ENCODE measurements around the gene MMP10. TPM values are rescaled to one million over a fixed set of nuclear protein-coding genes. Genes with fewer than 3 reads are reported as not detected.

Gene MMP10
- total RNA-seq, 4 donors from 2014 or later = not detected

DNA sequence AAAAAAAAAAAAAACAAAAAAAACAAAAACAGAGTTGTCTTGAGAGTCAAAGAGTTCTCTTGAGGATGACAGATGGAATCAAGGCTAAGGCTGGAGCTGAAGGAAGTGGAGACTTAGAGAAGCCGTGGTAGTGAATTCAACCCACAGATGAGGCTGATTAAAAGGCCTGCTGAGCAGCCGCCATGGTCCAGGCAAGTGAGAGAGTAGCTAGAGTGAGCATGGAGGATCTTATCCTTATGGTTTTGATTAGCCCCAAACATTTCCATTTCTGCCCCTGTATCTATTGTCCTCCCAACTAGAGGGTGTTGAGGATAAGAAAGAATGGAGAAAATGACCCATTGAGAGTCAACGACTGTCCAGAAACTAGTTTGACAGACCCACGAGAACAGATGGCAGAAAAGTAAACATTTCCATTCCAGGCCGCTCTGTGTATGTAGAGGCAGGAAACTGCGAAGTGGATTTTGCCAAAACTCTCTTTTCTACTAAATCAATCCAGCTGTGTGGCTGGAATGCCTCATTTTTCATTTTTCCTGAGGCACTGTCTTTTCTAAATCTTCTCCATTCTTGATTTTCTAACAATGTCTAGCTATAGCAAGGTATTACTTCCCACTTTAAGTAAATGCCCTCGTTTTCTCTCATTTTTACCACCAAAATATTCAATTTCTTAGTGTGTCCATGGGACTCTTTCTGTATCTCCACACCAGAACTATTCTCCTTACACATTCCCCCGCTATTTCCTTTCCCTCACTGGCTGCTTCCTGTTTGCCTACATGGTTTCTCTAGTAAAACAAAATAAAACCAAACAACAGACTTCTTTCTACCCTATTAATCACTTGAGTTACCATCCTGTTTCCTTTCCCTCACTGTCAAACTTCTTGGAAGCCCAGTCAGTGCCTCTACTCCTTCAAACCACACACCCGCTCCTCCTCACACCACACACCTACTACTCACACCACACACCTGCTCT, 50.3 kb downstream of the MMP10 start:
- intact Hi-C loops (cut with DNase I) = loop anchor here (10.0 kb wide), 1 partner anchor 215 kb away; no protein-coding TSS in a partner anchor
- no peak for DNase-seq

DNA sequence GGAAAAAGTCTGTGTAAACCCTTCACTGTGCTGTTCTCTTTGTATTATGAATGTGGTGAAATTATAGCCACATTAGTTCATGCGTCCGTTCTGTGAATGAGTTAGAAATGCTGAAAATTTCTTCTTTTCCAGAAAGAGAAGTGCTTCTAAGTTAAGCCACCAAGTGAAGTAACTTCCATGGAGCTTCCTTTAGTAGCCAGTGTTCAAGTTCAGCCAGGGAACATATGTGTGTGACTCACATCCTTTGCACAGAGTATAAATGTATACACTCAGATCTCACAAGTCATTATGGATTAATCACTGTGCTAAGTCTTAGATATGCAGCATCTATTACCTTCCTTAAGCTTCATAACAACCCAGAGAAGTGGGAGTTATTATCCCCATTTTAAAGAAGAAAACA, 52.5 kb downstream of the MMP10 start:
- H3K4me1 ChIP-seq = no peaks in the 10 kb centered on the region
- no peaks in the 10 kb centered on the region for H3K27me3 ChIP-seq
- TF ChIP-seq, protein P1, sequence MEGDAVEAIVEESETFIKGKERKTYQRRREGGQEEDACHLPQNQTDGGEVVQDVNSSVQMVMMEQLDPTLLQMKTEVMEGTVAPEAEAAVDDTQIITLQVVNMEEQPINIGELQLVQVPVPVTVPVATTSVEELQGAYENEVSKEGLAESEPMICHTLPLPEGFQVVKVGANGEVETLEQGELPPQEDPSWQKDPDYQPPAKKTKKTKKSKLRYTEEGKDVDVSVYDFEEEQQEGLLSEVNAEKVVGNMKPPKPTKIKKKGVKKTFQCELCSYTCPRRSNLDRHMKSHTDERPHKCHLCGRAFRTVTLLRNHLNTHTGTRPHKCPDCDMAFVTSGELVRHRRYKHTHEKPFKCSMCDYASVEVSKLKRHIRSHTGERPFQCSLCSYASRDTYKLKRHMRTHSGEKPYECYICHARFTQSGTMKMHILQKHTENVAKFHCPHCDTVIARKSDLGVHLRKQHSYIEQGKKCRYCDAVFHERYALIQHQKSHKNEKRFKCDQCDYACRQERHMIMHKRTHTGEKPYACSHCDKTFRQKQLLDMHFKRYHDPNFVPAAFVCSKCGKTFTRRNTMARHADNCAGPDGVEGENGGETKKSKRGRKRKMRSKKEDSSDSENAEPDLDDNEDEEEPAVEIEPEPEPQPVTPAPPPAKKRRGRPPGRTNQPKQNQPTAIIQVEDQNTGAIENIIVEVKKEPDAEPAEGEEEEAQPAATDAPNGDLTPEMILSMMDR (IDR thresholded peaks at IDR 0.05) = no peak
- TF ChIP-seq POLR2A (IDR thresholded peaks at IDR 0.05) = no peak
- no peak overlapping the region for H3K27ac ChIP-seq
- no peaks in the 10 kb centered on the region for H3K36me3 ChIP-seq
- intact Hi-C loops (cut with DNase I) = no loop called here
- H3K4me3 ChIP-seq = no peak overlapping the region
- no peak for DNase-seq
- 66 to 88% methylated on average over 2 of the region's 2 CpGs for WGBS, 2 donors
- no peaks in the 10 kb centered on the region for H3K9me3 ChIP-seq

More for the DNA sequence above, 50.3 kb downstream of the MMP10 start:
- no peaks in the 10 kb centered on the region for H3K36me3 ChIP-seq
- H3K9me3 ChIP-seq = no peaks in the 10 kb centered on the region
- no peaks in the 10 kb centered on the region for H3K4me1 ChIP-seq
- TF ChIP-seq POLR2A (IDR thresholded peaks at IDR 0.05) = no peak
- TF ChIP-seq, protein P1 (IDR thresholded peaks at IDR 0.05) = no peak
- no peaks in the 10 kb centered on the region for H3K27me3 ChIP-seq
- H3K4me3 ChIP-seq = no peak overlapping the region
- WGBS, 2 donors = 59 to 63% methylated on average over 9 of the region's 9 CpGs
- H3K27ac ChIP-seq = no peak overlapping the region

DNA sequence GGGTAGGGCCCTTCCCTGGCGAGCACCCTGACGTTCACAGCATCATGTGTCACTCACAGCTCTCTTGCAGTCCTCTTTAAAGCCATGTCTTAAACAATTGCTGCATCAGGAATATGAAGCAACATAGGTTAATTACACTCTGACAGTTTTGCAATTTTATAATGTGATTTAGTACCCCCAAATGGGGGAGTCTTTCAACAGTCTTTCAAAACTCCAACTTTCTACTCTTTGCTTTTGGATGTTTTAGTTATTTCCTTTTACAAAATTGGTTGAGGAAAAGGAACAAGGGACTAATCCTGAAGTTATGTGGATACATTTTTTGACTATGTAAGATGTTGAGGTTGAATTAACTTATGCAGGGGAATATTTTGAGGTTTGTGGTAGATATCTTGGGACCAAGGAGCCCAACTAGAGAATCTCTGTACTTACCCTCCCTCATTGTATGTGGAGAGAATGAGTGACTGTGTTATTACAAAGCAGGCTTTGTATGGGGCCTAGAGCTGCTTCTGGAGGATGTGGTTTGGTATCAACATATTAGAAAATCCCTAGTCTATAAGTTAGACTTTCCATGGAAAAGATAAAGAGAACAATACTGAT, 55.4 kb downstream of the MMP10 start, which contains the start of gene MMP8:
Gene MMP8, minus strand, starts transcription at position 51 of the 597 bp plus-strand sequence. CDS start 99 bp downstream, outside the sequence.
- H3K27me3 ChIP-seq = no peaks in the 10 kb centered on the region
- no peak within 1 kb of the TSS for H3K27ac ChIP-seq
- H3K9me3 ChIP-seq = no peaks in the 10 kb centered on the region
- H3K4me1 ChIP-seq = no peaks in the 10 kb centered on the region
- no peaks in the 10 kb centered on the region for H3K36me3 ChIP-seq
- DNase-seq = no peak
- intact Hi-C loops (cut with DNase I) = no loop called here
- no peak within 1 kb of the TSS for H3K4me3 ChIP-seq
- WGBS, 2 donors = 36 to 54% methylated on average over 2 of the region's 2 CpGs
- TF ChIP-seq POLR2A (IDR thresholded peaks at IDR 0.05) = no peak
- TF ChIP-seq, protein P1 (IDR thresholded peaks at IDR 0.05) = no peak

DNA sequence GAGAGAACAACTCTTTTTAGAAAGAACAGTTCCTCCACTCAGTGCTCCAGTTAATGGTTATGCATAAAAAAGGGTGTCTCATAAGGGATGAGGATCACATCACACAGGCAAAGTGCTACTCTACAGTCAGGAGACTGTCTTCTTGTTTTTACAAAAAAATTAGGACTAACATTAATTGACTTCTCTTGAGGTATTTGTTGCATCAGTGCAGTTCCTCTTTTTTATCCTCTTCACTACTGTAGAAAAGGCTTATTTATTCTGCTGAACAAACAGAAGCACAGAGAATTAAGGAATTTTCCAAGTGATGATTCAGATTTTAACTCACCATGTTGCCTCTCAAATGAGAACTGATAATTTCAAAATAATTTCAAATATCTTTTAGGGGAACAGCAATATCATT, 57.6 kb downstream of the MMP10 start:
- DNase-seq = no peak
- intact Hi-C loops (cut with DNase I) = no loop called here
- no peak overlapping the region for H3K4me3 ChIP-seq
- no peak for TF ChIP-seq POLR2A (IDR thresholded peaks at IDR 0.05)
- TF ChIP-seq, protein P1 (IDR thresholded peaks at IDR 0.05) = no peak
- H3K36me3 ChIP-seq = no peaks in the 10 kb centered on the region
- H3K27ac ChIP-seq = no peak overlapping the region
- H3K4me1 ChIP-seq = no peaks in the 10 kb centered on the region
- H3K9me3 ChIP-seq = no peaks in the 10 kb centered on the region
- no peaks in the 10 kb centered on the region for H3K27me3 ChIP-seq

Other genes starting within 250 kb of the MMP10 start
- gene MMP7, start 249.9 kb downstream of the MMP10 start, total RNA-seq = 10 to 100 TPM in 1 of 4 donors, not detected in 3; 35.8 TPM
- gene MMP20, start 155.3 kb downstream of the MMP10 start, total RNA-seq = not detected
- gene MMP27, start 74.9 kb downstream of the MMP10 start, total RNA-seq = under 1 TPM in 1 of 4 donors, not detected in 3; 0.19 TPM
- not detected for gene MMP8, start 55.7 kb downstream of the MMP10 start, total RNA-seq
- under 1 TPM in 2 of 4 donors, not detected in 2; 0.19 to 0.22 TPM for gene MMP1, start 17.5 kb upstream of the MMP10 start, total RNA-seq
- gene MMP3, start 63.0 kb upstream of the MMP10 start, total RNA-seq = not detected
- gene MMP12, start 94.4 kb upstream of the MMP10 start, total RNA-seq = 1 to 10 TPM in 1 of 4 donors, under 1 TPM in 1, not detected in 2; 0.35 to 1.1 TPM
- not detected for gene MMP13, start 175.1 kb upstream of the MMP10 start, total RNA-seq

Data from esophagus squamous epithelium (tissue), 5 donors.